Hematopoietic multipotent progenitor cell treated with erythropoietin and hydrocortisone succinate and interleukin-3 and kit ligand, for 8 days (in vitro differentiated cells): ENCODE results near the gene POMT1.

Experiments used
- DNase-seq: peaks from one replicate; pipeline ENCODE4 v3.0.0-alpha.2; 2015

POMT1 gene

DNA sequence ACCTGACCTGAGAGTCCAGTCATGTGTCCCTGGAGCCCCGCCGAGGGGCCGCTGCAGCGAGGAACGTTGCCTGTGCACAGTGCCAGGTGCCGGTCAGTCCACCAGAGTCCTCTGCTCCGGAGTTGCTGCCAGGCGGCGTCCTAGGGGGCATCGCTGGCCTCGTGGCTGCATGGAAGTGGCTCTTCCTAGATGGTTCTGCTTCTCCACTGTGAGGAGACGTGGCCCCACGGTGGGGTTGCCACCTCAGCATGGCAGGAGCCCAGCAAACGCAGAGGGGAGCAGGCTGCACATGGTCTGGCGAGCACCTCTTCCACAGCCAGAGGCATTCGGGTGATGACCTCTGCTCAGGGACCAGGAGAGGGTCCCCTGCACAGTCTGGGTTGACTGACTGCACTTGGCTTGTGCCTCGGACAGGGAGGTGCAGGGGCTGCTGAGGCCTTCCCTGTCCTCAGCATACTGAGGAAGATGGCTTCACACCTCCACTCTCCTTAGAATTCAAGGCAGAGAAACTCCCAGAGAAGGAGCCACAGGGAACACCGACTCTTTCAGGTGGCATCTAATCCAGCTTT is 25.9 kb upstream of the POMT1 start:
- DNase-seq: no peak

DNA sequence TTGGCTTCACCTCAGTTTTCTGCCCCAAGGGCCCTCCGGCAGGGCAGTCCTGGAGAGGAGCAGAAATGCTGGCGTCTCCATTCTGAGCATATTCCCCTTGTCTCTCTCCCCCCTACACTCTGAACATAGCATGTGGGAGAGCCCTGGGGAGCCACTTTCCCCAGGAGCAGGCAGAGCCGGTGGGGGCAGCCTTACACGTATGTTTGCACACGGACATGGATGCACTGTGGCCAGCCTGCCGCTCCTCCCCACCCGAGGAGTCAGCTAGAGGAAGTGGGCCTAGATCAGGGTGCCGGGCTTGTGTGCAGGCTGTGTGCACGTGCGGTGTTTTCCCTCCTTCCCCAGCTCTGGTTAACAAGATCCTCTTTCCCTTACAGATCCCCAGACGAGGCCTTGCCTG is 25.4 kb upstream of the POMT1 start:
- DNase-seq: no peak

DNA sequence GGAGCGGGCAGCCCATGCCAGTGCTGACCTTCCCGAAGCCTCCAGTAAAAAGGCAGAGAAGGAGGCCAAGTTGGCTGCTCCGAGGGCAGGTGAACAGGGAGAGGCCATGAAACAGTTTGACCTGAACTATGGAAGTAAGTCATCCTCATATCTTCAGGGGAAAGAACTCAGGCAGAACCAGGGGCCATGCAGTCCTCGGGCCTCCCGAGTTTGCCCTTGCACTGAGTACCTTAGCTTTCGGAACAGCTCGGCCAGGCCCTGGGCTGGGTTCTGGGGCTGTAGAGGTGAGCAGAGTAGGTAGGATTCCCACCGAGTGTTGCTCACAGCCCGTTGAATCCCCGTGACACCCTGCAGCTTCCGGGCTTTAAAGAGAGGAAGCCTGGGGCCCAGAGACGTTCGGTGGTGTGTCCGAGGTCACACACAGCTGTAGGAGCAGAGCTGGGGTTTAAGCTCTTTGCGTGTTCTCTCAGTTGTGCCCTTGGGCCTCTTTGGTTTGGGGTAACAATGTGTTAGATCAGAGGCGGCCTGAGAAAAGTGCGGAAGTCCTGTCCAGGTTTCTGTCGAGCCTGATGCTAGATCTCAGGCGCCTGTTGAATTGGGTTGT is 24.8 kb upstream of the POMT1 start:
- no peak for DNase-seq

- peak; percentile 54 for DNase-seq
These were observed 24.3 kb upstream of the POMT1 start for GRCh38 chr9:131478421-131478868.

DNA sequence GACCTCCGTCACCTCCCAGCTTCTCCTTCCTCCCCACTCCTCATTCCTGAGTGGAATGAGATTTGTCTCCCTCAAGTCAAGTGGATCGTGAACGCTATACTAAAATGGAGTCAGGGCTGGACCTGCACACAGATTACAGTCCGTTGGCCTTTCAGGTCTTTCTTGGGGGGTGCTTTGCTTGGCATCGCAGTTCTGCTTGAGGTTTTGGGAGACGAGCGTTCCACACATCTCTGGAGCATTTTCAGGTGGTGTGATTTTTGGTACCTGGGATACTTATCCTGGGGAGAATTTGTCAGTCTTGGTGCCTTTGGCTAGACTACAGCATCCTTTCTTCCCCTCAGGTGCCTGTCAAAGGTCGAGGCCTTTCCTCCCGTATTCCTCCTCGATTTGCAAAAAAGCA is 23.8 kb upstream of the POMT1 start:
- no peak for DNase-seq

- DNase-seq: no peak
These were observed 22.5 kb upstream of the POMT1 start for GRCh38 chr9:131480258-131480657.

DNA sequence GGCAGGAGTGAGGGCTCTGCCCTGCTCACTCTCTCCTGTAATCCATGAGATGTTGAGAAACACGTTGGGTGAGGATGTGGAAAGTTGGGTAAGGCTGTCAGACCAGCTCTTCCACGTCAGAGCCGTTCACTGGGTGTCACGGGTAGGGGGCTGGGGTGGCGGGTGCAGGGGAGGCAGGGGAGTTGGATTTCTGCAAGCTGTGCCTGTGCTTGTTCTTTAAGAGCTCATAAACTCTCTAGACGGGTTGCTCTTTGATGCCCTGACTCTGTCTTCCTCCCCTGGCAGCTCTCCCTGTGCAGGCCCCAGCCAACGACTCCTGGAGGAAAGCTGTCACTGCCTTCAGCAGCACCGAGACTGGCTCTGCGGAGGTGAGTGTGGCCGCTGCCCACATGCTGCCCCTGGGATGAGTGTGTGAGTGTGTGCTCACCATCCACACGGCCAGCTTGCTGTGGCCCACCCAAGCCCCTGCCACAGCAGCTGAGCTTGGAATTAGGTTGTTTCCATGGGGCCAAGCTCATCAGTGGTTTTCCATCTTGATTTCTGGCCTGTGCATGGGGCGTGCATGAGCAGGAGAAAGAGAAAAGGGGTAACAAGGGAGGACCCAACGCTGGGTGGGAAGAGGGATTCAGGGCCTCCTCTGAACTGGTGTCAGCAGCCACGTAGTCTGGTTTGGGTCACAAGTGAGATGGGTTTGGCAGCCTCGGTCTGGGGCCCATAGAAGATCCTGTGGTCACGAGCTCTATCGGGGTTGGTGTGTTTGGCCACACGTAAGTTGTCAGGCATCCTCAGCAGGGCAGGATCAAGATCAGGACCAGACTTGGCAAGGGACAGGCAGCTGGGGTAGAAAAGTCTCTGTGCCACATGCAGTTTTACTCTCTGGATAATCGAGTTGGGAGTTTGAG is 21.0 kb upstream of the POMT1 start:
- no peak for DNase-seq

DNA sequence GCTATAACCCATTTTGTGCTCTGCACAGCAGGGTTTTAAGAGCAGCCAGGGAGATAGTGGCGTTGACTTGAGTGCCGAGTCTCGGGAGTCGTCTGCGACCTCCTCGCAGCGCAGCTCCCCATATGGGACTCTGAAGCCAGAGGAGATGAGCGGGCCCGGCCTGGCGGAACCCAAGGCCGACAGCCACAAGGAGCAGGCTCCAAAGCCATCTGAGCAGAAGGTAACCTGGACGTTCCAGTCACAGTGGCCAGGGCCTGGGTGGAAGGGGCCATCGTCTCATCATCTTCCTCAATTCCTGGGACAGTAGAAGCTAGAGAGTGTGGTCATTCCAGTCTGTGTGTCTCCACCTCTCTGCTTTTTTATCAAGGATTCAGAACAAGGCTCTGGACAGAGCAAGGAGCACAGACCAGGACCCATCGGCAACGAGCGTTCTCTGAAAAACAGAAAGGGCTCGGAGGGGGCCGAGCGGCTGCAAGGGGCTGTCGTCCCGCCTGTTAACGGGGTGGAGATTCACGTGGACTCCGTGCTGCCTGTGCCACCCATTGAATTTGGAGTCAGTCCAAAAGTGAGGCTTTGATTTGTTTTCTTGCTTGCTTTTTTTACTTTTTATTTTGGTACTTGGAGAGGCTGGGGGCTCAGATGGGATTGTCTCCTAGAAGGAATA is 20.2 kb upstream of the POMT1 start:
- DNase-seq: no peak

GRCh38 chr9:131483319-131484050 is 19.2 kb upstream of the POMT1 start:
- DNase-seq: no peak

GRCh38 chr9:131484051-131484445 is 18.7 kb upstream of the POMT1 start:
- no peak for DNase-seq

DNA sequence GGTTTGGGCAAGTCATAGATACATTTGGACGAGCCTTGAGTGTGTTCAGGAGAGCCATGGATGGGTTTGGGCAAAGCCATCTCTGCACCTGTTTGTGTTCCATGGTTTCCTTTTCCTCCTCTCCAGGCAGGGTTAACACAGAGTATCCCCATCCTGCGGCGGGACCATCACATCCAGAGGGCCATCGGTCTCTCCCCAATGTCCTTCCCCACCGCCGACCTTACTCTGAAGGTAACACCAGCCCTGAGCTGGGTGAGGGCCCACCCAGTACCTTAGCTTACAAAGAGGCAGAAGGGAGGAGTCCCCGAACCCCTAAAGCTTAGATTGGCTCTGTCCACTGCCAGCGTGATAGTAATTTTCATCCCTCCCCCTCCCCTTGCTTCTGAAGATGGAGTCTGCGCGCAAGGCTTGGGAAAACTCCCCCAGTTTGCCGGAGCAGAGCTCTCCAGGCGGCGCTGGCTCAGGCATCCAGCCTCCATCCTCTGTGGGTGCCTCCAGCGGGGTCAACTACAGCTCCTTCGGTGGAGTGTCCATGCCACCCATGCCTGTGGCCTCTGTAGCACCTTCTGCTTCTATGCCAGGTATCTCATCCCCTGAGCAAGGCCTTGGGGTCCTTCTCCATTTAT is 18.0 kb upstream of the POMT1 start:
- no peak for DNase-seq

GRCh38 chr9:131485206-131485605 is 17.5 kb upstream of the POMT1 start:
- no peak for DNase-seq

DNA sequence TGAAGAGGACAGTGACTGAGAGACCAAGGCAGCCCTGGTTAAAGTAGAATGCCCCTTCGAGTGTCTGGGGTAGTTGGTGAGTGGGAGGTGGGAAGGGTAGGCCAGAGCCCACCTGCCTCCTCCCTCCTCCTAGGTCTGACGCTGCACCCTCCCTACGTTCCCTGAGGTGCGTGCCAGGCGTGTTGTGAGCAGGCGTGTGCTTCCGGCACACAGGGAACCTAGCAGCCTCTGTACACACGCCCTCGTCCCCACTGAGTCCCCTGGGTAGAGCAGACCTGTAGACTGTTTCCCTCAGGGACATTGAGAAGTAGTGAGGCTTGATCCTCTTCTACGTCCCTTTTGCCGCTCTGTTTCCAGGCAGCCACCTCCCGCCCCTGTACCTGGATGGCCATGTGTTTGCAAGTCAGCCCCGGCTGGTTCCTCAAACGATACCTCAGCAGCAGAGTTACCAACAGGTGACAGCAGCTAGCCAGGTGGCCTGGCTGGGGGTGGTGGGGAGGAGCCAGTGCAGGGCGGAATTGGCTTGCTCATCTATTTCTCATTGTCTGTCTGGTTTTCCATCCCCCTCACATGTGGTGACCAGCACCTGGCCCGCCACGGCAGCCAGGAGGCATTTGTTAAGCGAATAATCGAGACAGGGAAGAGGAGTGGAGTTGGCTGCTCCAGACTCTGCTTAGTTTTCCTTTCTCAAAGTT is 16.8 kb upstream of the POMT1 start:
- DNase-seq: no peak

GRCh38 chr9:131487001-131487400 is 15.7 kb upstream of the POMT1 start:
- no peak for DNase-seq

DNA sequence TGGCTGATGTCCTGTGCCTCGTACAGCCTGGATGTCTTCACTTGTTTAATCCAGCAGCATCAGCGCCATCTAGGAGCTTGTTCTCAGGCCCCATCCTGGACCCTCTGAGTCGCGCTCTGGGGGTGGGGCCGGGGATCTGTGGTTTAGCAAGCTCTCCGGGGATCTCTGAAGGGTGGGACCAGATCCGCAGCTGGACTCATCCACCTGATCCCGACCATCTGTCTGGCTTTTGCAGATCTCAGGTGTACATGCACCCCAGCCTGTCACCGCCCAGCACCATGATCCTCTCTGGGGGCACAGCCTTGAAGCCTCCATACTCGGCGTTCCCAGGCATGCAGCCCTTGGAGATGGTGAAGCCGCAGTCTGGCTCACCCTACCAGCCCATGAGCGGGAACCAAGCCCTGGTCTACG is 15.1 kb upstream of the POMT1 start:
- no peak for DNase-seq

DNA sequence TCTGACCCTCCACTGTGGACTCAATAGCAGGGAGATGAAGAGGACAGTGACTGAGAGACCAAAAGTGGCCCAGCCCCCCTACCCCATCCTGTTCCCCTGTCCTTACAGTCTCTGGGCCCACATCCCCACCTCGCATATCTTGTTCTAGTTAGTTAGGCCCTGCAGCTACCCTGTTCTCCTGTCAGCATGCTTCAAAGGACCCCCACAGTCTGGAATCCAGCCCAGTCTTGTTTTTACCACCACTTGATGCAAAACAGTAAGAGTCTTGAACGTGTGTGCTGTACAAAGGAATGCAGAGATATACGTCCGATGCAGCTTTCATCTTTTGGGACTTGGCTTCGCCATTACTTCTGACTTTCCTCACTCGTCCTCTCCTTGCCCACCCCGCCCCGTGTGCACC is 12.2 kb upstream of the POMT1 start:
- no peak for DNase-seq

DNA sequence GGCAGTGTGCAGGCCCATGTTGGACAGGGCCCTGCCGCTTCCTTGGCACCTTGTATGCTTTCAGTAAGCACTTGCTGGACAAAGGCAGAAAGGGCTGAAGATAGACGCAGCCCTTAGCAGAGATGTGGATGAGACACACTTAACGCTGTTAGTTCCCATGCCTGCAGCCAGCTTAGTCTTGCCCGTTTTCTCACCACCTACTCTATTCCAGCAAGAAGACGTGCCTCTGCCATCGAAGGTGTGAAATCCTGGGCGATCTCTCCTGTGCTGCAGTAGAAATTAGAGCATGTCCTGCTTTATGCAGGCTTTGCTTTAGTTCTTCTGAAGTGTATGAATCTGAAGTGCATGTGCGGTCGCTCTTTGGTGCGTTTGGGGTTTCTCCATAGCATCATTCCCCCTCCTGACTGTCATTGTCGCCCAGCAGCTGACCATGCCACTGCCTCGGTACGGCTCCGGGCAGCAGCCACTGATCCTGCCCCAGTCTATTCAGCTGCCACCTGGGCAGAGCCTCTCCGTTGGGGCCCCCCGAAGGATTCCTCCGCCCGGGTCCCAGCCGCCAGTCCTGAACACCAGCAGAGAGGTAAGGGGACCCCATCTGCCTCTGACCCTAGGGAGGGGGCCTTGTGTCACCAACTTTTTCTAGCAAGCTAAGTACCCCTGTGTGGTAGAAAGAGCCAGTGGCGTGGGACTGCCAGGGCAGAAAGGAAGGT is 11.6 kb upstream of the POMT1 start:
- no peak for DNase-seq

DNA sequence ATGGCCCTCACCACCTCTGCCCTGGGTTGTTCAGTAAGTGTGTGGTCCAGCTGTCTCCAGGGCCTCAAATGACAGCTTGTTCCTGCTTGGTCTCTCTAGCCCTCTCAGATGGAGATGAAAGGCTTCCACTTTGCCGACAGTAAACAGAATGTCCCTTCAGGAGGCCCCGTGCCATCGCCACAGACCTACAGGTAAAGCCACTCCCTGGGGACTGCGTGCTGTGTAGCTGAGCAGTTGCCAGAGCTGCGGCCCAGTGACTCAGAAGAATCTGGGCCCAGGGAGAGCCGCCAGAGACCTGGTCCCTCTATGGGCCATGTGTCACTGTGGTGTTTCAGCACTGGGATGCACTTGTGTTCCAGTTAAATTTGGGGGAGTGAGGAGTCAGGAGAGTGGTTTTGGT is 10.6 kb upstream of the POMT1 start:
- DNase-seq: no peak

GRCh38 chr9:131494296-131494870 is 8.3 kb upstream of the POMT1 start:
- no peak for DNase-seq

DNA sequence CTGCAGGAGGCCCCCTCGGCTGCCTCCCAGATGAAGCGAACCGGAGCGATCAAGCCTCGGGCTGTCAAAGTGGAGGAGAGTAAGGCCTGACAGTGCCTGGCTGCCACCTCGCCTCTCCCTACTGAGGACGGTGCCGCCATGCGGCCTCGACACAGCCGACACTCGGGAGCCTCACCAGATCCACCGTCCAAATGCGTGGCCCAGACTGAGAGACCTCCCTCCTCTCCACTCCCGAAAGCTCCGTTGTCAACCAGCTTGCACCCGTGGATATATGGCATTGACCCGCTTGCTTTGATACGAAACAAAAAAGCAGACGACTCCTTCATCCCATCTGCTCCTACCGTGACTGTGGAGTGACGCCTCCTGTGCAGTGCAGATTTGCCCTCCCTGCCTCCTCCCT is 6.9 kb upstream of the POMT1 start:
- no peak for DNase-seq
